ENCODE data around the gene CTPS1. TPM values are rescaled to one million over a fixed set of nuclear protein-coding genes. Genes with fewer than 3 reads are reported as not detected.
A peak's percentile ranks its signal among the peaks of the same experiment; 100 is the strongest.

Gene CTPS1
- total RNA-seq, 1 donor from 2014 or later = 21.7 TPM

- ATAC-seq = peak; percentile 75
- no peak for DNase-seq
- H3K4me3 ChIP-seq = no peak overlapping the region
- peaks cover 26% of the 10 kb centered on the region for H3K4me1 ChIP-seq
- no peaks in the 10 kb centered on the region for H3K9me3 ChIP-seq
- peak overlapping the region; percentile 75 for H3K27ac ChIP-seq
- no peaks in the 10 kb centered on the region for H3K27me3 ChIP-seq
- peaks cover 15% of the 10 kb centered on the region for H3K36me3 ChIP-seq
- no peak for TF ChIP-seq CTCF (IDR thresholded peaks at IDR 0.05)
- intact Hi-C loops (cut with DNase I) = no loop called here
Measured at GRCh38 chr1:41045740-41046139, 66.2 kb downstream of the CTPS1 start.

- H3K9me3 ChIP-seq = no peaks in the 10 kb centered on the region
- H3K4me3 ChIP-seq = no peak overlapping the region
- DNase-seq (peak; percentile 69), ATAC-seq (peak; percentile 89)
- no peak for TF ChIP-seq CTCF (IDR thresholded peaks at IDR 0.05)
- intact Hi-C loops (cut with DNase I) = no loop called here
- H3K27ac ChIP-seq = peak overlapping the region; percentile 75
- H3K4me1 ChIP-seq = peaks cover 26% of the 10 kb centered on the region
- H3K27me3 ChIP-seq = no peaks in the 10 kb centered on the region
- H3K36me3 ChIP-seq = peaks cover 15% of the 10 kb centered on the region
Measured at GRCh38 chr1:41046347-41046775, 66.9 kb downstream of the CTPS1 start.

- no peaks in the 10 kb centered on the region for H3K9me3 ChIP-seq
- H3K4me3 ChIP-seq = no peak overlapping the region
- H3K36me3 ChIP-seq = peaks cover 14% of the 10 kb centered on the region
- peaks cover 26% of the 10 kb centered on the region for H3K4me1 ChIP-seq
- no peak for ATAC-seq
- intact Hi-C loops (cut with DNase I) = no loop called here
- DNase-seq = no peak
- no peak for TF ChIP-seq CTCF (IDR thresholded peaks at IDR 0.05)
- H3K27ac ChIP-seq = no peak overlapping the region
- no peaks in the 10 kb centered on the region for H3K27me3 ChIP-seq
Measured at GRCh38 chr1:41048540-41048939, 69.0 kb downstream of the CTPS1 start.

- Histone ChIP-seq H3K4me1 (peaks cover 10% of the 10 kb centered on the region), H3K27ac (no peak overlapping the region), H3K4me3 (no peak overlapping the region), H3K36me3 (peaks cover 9% of the 10 kb centered on the region), H3K9me3 (no peaks in the 10 kb centered on the region), H3K27me3 (no peaks in the 10 kb centered on the region)
- no peak for DNase-seq
- intact Hi-C loops (cut with DNase I) = no loop called here
- TF ChIP-seq CTCF (IDR thresholded peaks at IDR 0.05) = no peak
- no peak for ATAC-seq
Measured at GRCh38 chr1:41051022-41051421, 71.5 kb downstream of the CTPS1 start.

GRCh38 chr1:41053316-41053715, 73.8 kb downstream of the CTPS1 start:
- H3K27ac ChIP-seq = no peak overlapping the region
- no peak for DNase-seq
- ATAC-seq = peak; percentile 71
- no peaks in the 10 kb centered on the region for H3K9me3 ChIP-seq
- H3K4me1 ChIP-seq = no peaks in the 10 kb centered on the region
- H3K36me3 ChIP-seq = peaks cover 12% of the 10 kb centered on the region
- intact Hi-C loops (cut with DNase I) = no loop called here
- H3K4me3 ChIP-seq = no peak overlapping the region
- H3K27me3 ChIP-seq = no peaks in the 10 kb centered on the region
- no peak for TF ChIP-seq CTCF (IDR thresholded peaks at IDR 0.05)

- intact Hi-C loops (cut with DNase I) = no loop called here
- Histone ChIP-seq H3K4me3 (no peak overlapping the region), H3K9me3 (no peaks in the 10 kb centered on the region), H3K36me3 (peaks cover 17% of the 10 kb centered on the region), H3K4me1 (no peaks in the 10 kb centered on the region), H3K27me3 (no peaks in the 10 kb centered on the region), H3K27ac (no peak overlapping the region)
- no peak for ATAC-seq
- DNase-seq = no peak
- TF ChIP-seq CTCF (IDR thresholded peaks at IDR 0.05) = no peak
Measured at GRCh38 chr1:41056907-41057306, 77.4 kb downstream of the CTPS1 start.
